GM23248 (cell line): Measurements from ENCODE around the gene SLC50A1.

ENCODE experiments used
- EZH2 ChIP-seq: fragments of 200-600 bp; sonication (generic); IDR thresholded peaks from 2 replicates; pipeline ENCODE4 v1.6.1; 2018; ENCODE audit warnings: antibody characterized with exemption, mild to moderate bottlenecking; ENCODE audit not compliant: insufficient read depth, poor library complexity, severe bottlenecking
- EZH2phosphoT487 ChIP-seq: fragments of 200-600 bp; sonication (generic); IDR thresholded peaks from 2 replicates; pipeline ENCODE4 v1.6.1; 2018; ENCODE audit warnings: antibody characterized with exemption, moderate library complexity, mild to moderate bottlenecking, low read depth; ENCODE audit not compliant: insufficient read depth

DNA sequence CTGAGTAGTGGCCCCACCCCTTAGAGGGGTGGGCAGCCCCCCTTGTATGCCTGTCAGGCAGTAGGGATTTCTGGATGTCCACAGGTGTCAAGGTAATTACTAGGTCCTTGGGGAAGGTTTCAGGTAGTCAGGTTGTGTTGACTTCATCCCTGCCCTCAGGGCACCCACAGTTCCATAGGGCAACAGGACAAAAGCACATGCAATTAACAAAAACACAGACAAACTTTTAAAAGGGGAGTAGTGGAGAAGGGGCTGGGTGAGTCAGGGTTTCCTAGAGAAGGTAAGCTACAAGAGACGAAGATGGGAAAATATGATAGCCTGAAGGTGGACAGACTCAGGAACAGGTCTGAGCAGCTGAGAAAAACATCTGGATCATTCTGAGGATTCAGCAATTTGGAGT, 23.3 kb downstream of the SLC50A1 start:
- no peak for TF ChIP-seq EZH2
- no peak for TF ChIP-seq EZH2phosphoT487
